NCI-H2171 (cell line): ENCODE results near the gene TBCD.
"Not testable (repeated sequence)": the region's sequence is repeated elsewhere in the genome, so short reads cannot be mapped to it uniquely, and the experiment has no call there.

Source experiments
- DNase-seq: peaks from one replicate; lab custom pipeline; 2025; lab: John Stamatoyannopoulos, UW

The TBCD gene

DNA sequence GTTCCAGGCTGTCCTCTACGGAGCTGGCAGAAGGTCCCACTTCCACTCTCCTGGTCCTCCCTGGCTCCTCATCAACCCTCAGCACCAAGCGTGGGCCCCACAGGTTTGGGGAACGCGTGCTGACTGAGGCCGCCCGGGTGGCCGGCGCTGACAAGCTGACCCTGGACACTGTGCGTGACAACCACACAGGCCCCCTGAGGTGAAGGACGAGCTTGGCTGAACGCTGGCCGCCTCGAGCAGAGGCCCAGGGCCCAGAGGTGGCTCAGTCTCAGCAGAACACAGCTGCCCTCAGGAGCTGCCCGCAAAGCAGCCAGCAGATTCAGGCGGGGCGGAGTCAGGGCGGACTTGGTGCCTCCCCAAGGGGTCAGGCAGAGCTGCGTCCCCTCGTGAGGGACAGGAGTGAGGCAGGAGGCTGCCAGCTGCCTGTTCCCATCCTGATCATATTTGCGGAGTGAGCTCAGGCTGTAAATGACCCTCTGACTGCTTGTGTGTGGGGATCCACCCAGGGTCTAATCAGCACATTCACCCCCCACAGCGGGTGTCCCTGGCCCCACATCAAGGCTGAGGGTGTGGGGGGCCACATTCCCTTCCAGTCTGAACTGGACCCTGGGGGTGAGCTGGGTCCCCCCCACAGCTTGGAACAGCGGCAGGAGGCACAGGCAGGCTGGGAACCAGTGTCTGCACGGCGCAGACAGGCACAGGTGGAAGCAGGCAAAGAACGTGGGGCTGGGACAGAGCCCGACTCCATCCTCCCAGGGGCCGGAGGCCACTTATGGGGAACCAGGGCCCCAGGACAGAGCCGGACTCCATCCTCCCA lies 222.5 kb downstream of the TBCD start:
- no peak for DNase-seq

DNA sequence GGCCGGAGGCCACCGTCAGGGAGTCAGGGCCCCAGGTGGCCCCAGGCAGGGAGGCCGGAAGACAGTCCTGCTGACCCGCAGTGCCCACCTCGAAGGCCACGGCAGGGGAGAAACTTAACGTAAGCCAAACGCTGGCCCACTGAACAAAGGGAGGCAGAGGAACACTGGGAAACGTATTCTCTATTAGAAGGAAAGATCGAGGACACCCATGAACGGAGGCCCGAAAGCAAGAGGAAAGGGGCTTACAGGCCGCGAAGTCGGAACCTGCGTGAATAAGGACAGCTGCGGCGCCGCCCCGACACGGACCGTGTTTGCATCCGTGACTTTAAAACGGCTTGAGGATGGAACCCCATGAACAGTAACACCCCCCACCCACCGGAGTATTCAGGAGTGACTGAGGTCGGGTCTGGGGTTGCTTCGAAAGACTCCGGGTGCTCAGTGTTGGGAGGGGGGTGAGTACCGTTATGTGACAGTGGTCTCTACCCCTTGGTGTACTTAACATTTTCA lies 225.2 kb downstream of the TBCD start:
- no peak for DNase-seq

DNA sequence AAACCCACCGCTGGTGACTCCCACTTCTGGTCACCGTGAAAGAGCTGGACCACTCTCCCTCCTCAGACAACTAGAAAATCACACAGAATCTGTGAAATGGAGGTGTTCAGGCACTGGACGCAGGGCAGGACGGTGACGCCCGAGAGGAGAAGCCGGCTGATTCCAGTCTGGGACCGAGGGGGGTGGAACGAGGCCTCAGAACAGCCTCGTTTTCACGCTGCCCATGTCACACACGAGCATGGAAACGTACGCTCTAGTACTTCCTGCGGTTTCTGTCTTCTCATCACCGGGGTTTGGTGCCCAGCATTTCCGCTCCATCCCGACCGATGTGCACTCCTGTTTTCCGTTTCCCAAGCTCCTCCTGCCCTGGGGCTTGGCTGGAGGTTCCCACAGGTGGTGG lies 225.7 kb downstream of the TBCD start:
- no peak for DNase-seq

DNA sequence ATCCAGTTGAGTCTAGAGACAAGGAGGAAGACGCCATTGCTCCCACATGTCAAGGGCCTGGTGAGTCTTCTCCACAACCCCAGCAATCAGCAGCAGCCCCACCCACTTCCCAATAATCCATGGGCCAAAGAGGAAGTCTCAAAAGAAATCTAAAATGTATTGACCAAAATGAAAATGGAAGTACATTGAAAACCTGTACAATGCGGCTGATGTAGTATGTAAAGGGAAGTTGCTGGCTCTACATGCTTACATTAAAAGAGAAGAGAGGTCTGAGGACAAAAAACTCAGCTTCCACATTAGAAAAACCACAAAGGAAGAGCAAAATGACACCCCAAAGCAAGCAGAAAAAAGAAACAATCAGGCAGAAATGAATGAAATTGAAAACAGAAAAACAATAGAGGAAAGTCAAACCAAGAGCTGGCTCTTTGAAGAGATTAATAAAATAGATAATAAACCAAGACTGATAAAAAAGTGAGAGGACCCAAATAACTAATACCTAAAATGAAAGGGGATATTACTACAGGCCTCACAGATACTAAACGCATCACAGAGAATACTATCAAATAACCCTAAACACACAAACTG lies 227.0 kb downstream of the TBCD start:
- no peak for DNase-seq

DNA sequence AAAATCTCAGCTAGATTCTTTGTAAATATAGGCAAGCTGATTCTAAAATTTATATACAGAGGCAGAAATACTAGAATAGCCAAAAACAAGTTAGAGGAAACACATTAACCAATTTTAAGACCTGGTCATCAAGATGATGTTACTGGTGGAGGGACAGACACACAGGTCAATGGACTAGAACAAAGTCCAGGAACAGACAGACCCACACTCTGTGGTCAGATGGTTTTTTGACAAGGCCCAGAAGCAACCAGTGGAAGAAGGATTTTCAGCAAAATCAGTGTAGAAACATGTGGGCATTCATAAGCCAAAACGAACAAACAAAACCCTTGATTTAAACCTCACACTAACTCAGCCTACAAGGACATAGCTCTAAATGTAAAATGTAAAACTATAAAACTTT lies 227.9 kb downstream of the TBCD start:
- no peak for DNase-seq

DNA sequence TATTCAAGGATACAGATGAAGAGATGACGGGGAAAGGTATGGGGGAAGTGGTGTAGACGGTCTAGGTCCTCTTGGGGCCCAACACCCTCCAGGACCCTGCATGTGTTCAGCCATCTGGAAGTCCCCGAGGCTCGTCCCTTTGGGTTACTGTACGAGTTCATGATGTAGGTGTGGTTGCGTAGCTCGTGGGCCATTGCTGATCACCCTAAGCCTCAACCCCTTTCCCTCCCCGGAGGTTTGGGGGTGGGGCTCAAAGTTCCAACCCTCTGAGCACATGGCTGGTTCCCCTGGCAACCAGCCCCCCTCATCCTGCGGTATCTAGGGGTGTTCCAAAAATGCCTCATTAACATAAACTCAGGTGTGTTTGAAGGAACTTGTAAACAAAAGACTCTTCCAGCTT lies 228.8 kb downstream of the TBCD start:
- no peak for DNase-seq

DNA sequence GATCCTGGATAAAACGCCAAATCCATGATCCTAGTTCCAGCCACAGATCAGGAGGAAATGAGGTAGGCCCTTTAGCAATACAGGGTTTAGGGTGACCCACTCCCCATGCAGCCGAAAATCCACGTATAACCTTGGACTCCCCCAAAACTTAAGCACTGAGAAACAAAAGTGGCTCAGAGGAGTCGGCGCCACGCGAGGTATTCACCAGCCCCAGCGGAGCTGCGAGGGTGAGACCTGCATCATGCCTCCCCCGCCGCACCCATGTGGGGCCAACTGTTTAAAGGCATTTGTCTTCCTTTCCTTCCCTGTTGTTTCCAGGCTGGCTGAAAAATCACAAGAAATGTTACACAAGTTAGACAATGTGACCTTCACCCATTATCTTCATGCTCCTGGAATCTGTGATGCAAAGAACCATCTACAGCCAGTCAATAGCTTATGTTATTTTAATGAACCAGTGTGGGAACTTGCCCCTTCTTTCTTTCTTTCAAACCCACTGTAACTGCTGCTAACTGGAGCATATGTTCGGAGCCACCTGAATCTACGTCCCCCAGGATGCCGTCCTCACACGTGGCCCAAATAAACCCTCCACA lies 229.4 kb downstream of the TBCD start:
- no peak for DNase-seq

DNA sequence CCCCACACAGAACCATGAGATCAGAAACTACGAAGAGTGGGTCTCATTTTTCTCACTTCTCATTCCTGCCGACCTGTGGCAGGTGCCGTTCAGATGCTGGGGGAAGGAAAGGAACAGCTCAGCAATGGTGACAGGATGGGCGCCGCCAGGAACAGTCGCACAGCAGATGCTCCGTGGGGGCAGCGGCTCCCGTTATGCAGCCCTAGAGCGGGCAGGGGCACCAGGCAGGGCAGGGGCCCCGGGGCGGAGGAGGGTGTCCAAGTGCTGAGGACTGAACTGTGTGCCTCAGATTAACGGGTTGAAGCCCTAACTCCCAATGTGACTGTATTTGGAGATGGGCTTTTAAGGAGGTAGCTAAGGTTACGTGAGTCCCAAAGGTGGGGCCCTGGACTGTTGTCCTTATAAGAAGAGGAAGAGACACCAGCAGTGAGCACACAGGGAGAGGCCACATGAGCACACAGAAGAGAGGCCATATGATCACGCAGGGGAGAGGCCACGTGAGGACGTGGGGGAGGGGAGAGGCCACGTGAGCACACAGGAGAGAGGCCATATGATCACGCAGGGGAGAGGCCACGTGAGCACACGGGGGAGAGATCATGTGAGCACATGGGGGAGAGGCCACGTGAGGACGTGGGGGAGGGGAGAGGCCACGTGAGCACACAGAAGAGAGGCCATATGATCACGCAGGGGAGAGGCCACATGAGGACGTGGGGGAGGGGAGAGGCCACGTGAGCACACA lies 231.8 kb downstream of the TBCD start:
- DNase-seq = no peak

DNA sequence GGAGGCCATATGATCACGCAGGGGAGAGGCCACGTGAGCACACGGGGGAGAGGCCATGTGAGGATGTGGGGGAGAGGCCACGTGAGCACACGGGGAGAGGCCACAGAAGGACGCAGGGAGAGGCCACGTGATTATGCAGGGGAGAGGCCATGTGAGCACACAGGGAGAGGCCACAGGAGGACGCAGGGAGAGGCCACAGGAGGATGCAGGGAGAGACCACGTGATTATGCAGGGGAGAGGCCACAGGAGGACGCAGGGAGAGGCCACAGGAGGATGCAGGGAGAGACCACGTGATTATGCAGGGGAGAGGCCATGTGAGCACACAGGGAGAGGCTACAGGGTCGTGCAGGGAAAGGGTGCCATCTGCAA lies 232.4 kb downstream of the TBCD start:
- not testable (repeated sequence) for DNase-seq

DNA sequence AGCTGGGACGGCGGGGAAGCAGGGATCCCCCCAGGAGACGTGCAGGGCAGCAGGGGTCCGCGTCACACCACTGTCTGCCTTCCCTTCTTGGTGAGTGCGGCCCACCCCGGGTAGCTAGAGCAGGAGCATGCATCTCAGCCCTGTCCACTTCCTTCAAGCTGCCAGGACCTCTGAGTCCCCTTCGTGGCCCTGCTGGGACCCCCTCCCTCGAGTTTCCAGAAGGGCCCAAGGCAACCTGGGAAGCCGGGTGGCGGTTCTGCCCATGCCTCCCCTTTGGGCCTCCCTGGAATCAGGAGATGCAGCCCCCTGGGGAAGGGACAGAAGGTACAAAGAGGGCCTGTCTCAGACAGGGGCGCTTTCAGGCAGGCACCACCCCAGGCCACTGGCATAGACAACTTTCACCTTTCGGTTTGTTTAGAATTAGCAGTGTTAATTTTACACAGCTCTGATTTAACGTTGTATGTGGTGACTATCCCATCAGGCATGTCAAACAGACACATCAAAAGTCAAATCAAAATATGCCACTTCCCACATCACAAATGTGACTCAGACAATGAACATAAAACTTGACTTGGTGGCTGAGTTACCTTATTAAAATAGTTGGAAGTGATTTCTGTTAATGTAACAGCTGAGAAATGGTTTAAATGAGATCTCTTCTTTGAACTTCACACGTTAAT lies 233.0 kb downstream of the TBCD start:
- DNase-seq = no peak

DNA sequence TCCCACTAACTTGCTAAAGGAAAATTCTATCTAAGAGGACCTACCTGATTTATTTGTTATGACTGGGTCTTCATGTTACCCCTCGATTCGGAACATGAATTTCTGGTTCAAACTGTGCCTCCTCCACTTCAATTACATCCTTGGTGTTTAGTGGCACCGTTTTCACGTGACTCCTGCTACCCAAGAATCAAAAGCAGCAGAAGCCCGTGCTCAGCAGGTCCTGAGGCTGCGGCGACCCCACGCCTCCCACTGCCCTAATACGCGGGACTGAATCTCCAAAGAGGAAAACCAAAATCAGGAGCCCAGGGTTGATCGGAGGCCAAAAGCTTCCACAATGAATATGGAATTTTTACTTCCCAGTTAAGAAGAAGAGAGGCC lies 233.6 kb downstream of the TBCD start:
- no peak for DNase-seq

DNA sequence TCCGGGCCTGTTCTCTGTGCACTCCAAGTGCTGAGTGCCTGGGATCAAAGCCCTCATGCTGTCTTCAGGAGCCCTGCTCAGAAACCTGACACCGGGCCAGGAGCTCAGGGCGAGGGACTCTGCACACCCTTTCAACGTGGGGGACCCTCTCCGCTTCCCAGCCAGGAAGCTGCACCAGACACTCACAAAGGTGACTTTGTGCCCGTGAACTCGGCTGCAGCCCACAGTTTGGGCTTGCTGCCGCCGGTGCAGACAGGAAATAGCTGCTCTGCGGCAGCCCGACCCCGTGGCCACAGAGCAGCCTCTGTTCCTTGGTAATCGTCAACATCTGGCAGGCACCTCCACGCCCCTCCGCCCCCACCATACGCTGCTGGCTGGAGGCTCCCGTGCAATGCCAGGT lies 234.1 kb downstream of the TBCD start:
- DNase-seq = no peak

DNA sequence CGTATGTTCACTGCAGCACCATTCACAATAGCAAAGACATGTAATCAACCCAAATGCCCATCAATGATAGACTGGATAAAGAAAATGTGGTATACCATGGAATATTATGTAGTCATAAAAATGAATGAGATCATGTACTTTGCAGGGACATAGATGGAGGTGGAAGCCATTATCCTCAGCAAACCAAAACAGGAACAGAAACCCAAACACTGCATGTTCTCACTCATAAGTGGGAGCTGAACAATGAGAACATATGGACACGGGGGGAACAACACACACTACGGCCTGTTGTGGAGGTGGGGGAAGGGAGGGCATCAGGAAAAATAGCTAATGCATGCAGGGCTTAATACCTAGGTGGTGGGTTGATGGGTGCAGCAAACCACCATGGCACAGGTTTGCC lies 237.2 kb downstream of the TBCD start:
- DNase-seq = not testable (repeated sequence)

DNA sequence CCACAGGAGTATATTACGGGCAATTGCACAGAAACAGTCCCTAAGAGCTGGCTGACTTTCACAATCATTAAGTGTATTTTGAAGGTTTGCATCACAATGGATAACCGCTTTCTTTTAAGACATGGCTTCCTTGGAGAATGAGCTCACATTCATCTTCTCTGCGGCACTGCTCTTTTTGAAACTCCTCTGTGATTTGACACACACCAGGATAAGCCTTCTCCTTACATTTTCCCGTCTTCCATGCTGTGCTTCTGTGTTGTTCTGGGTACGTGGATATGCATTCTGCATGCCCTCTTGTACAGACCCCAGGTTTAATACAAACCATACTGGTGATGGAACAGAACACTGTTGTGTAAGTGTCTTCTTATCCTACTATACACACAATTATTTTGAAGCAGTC lies 238.0 kb downstream of the TBCD start:
- no peak for DNase-seq

DNA sequence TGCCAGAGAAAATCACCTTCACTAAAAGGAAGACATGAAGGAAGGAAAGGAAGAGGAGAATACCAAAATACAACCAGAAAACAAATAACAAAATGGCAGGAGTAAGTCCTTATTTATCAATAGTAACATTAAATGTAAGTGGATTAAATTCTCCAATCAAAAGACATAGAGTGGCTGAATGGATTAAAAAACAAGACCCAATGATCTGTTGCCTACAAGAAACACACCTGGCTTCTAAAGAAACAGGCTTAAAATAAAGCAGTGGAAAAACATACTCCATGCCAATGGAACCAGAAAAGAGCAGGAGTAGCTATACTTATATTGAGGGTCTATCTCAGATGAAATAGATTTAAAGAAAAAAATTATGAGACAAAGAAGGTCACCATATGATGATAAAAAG lies 241.1 kb downstream of the TBCD start:
- no peak for DNase-seq
